ENCODE data around the gene FGL2.

DNA sequence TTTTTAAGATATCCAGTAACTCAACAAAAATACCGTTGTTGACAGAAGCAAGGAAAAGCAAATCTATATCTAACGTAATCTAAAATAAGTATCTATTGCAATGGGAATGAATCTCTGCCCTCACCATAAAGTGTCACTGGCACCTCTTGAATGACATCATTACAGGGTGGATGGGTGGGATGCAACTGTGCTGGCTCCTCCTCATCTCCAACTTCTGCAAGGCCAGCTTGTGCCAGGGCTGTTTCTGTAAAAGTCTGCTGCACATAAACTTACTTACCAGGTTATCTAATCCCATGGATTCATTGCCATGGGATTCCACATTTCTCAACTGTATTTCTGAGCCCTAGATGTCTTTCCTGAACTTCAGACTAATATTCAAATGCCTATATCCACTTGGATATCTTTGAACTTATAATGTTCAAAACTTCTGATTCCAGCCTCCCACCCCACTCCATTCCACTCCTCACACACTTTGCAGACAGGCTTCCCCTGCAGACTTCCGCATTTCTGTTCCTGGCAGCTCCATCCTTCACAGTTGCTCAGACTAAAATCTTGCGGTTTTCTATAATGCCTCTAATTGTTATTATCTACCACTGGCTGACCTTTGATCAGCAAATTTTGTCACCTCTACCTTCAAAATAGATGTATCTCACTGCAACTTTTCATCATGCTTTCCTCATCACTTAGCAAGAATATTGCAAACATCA, 10.7 kb downstream of the FGL2 start:
- TF ChIP-seq, protein P1, sequence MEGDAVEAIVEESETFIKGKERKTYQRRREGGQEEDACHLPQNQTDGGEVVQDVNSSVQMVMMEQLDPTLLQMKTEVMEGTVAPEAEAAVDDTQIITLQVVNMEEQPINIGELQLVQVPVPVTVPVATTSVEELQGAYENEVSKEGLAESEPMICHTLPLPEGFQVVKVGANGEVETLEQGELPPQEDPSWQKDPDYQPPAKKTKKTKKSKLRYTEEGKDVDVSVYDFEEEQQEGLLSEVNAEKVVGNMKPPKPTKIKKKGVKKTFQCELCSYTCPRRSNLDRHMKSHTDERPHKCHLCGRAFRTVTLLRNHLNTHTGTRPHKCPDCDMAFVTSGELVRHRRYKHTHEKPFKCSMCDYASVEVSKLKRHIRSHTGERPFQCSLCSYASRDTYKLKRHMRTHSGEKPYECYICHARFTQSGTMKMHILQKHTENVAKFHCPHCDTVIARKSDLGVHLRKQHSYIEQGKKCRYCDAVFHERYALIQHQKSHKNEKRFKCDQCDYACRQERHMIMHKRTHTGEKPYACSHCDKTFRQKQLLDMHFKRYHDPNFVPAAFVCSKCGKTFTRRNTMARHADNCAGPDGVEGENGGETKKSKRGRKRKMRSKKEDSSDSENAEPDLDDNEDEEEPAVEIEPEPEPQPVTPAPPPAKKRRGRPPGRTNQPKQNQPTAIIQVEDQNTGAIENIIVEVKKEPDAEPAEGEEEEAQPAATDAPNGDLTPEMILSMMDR (IDR thresholded peaks at IDR 0.05; ENCODE audit: low read length) = no peak
- no peak for TF ChIP-seq EZH2 (IDR thresholded peaks at IDR 0.05; ENCODE audit: borderline replicate concordance, low read length)

Data from OCI-LY1 (cell line).